CD4-positive, alpha-beta T cell treated with Interleukin-12 subunit alpha and Interleukin-12 subunit beta, for 1 hour (primary cell): ENCODE data around the gene EML3.
A peak's percentile ranks its signal among the peaks of the same experiment; 100 is the strongest.
"Not testable (repeated sequence)": the region's sequence is repeated elsewhere in the genome, so short reads cannot be mapped to it uniquely, and the experiment has no call there.

Experiments
- DNase-seq: peaks from one replicate; pipeline ENCODE4 v3.0.0-alpha.2; 2020

The EML3 gene, protein sequence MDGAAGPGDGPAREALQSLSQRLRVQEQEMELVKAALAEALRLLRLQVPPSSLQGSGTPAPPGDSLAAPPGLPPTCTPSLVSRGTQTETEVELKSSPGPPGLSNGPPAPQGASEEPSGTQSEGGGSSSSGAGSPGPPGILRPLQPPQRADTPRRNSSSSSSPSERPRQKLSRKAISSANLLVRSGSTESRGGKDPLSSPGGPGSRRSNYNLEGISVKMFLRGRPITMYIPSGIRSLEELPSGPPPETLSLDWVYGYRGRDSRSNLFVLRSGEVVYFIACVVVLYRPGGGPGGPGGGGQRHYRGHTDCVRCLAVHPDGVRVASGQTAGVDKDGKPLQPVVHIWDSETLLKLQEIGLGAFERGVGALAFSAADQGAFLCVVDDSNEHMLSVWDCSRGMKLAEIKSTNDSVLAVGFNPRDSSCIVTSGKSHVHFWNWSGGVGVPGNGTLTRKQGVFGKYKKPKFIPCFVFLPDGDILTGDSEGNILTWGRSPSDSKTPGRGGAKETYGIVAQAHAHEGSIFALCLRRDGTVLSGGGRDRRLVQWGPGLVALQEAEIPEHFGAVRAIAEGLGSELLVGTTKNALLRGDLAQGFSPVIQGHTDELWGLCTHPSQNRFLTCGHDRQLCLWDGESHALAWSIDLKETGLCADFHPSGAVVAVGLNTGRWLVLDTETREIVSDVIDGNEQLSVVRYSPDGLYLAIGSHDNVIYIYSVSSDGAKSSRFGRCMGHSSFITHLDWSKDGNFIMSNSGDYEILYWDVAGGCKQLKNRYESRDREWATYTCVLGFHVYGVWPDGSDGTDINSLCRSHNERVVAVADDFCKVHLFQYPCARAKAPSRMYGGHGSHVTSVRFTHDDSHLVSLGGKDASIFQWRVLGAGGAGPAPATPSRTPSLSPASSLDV

DNA sequence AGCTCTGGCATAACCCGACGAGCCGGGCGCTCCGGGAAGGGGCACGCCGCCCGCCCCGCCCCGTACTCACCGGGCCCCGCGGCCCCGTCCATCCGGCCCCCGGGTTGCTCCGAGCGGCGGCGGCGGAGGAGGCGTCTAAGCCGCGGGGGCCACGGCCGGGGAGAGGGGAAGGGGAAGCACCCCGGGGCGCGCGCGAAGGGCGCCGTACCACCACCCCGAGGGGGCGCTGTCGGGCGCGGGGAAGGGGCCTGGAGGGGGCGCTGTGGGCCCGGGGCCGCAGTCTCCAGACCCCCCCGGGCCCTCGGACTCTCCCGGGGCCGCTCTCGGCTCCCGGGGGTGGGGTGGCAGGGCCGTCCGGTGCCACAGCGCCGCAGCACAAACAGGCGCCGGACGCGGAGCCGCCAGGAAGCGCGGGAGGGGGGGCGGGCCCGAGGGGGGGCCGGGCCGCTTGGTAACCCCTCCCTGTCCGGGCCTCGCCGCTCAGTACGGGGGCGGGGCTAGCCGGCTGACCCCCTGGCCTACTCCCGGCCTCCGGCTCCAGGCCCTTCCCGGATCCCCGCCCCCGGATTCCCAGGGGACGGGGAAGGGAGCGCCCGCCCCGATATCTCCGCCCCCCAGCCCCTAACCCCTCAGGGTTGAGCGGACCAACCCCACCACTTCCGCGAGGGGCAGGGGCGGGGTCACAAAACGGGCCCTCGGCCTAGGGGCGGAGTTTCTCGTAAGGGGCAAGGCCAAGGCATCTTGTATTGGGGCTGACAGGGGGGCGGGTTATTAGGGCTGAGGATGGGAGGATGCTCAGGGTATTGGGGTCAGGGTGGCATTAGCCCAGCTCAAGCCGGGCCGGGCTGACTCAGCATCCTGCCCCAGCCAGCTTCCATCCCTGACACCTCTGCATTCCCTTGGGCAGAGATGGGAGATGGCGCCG is at the start of gene EML3, which contains the start of gene ROM1:
Gene EML3, minus strand, starts transcription at position 410 of the 925 bp plus-strand sequence. Its CDS starts 318 bp downstream, at position 92.
Gene ROM1, plus strand, starts transcription at position 892 of the 925 bp plus-strand sequence. Its CDS starts 25 bp downstream, at position 917.
- peak; percentile 93 for DNase-seq

DNA sequence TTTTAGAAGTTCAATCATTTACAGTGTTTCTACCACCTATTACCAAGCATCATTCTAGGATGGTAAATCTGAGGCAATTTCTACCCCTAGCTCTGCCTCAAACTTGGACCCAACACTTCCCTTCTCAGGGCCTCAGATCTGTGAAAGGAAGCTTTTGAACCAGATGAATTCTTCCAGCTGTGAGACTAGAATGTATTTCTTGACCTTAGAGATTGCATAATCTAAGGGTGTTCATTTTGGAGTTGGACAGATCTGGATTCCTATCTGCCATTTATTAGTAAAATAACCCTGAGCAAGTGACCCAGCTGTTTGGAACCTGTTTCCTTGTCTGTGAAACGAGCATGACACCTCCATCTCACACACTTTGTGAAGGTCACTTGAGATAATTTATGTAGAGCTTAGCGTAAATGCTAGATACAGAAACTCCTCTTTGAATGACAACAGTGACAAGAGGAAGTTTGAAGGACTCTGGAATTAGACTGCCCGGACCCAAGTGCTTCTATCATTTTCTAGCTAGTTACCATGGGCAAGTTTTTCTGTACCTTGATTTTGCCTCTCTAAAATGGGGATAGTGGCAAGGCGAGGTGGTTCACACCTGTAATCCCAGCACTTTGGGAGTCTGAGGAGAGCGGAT is 44.3 kb upstream of the EML3 start:
- no peak for DNase-seq

DNA sequence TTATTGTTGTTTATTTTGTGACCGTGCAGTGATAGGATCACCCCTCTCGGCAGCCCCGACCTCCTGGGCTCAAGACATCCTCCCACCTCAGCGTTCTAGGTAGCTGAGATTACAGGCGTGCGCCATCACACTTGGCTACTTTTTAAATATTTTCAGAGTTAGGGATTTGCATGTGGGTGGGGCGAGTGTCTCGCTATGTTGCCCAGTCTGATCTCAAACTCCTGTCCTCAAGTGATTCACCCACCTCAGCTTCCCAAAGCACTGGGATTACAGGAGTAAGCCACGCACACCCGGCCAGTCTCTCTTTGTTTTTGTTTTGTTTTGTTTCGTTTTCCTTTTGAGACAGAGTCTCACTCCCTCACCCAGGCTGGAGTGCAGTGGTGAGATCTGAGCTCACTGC is 41.7 kb upstream of the EML3 start:
- no peak for DNase-seq

DNA sequence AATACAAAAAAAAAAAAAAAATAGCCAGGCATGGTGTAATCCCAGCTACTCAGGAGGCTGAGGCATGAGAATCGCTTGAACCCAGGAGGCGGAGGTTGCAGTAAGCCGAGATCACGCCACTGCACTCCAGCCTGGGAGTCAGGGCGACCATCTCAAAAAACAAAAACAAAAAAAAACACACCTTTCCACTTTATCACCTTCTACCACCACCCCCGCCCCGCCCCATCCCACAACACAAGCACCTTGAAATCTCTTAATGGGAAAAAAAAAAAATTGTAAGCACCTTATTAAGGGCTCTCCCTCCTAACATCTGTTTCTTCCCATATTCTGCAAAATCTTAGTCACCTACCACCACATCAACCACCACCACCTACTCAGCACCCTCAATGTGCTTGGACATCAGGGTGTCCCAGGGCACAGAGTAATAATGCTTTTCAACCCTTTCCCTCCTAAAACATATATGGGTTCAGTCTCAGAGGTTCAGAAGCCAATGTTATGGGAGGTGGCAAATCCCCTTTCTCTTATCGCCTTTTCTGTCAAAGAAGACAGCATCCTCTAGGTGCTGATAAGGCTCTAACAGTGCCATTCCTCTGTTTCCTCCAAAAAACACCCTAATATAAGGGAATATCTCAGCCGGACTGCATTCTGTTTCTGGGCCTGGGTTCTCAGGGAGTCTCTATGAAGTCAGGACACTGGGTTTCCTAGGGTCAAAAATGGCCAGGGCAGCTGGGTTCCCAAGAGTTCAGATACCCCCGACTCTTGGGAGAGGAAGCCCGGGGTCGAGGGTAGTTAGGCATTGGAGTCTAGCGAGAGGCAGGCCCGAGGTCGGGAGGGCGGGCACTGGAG is 39.8 kb upstream of the EML3 start:
- DNase-seq: peak; percentile 73

DNA sequence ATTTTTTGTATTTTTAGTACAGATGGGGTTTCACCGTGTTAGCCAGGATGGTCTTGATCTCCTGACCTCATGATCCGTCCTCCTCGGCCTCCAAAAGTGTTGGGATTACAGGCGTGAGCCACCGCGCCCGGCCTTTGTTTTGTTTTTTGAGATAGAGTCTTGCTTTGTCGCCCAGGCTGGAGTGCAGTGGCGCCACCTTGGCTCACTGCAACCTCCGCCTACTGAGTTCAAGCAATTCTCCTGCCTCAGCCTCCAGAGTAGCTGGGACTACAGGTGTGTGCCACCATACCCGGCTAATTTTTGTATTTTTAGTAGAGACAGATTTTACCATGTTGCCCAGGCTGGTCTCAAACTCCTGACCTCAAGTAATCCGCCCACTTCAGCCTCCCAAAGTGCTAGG is 37.7 kb upstream of the EML3 start:
- DNase-seq: not testable (repeated sequence)

DNA sequence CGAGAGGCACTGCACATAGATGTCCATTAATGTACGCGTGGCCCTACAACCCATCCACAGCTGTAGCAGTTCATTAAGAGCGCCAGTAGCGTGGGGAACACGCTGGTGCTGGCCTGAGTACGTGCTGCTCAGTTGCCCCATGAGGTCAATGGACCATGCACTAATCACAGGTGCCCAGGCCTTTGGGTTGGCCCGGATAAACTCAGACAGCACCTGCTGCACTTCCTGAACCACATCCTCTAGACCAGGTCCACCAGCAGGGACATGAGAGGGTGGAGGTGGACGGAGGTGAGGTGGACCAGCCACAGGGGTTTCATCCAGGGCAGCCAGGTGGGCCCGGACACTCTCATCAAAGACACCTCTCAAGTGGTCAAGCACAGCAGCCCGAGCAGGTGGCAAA is 36.9 kb upstream of the EML3 start:
- no peak for DNase-seq

DNA sequence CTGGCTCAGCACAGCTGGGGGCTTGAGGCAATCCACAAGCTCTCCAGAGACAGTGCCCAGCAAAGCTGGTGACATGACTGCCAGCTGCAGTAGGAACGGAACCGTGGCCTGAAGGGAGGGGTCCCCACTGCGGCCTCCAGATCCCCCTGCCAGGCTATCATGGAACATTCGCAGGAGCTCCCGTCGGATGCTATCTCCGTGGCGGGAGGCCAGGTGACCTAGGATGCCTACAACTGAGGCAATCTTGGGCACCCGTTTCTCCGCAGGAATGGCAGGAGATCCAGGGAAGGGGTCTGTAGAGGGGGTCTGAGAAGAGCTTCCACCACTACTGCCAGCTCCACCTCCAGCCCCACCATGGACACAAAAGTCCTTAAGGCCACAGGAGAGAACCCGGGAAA is 36.4 kb upstream of the EML3 start:
- no peak for DNase-seq

DNA sequence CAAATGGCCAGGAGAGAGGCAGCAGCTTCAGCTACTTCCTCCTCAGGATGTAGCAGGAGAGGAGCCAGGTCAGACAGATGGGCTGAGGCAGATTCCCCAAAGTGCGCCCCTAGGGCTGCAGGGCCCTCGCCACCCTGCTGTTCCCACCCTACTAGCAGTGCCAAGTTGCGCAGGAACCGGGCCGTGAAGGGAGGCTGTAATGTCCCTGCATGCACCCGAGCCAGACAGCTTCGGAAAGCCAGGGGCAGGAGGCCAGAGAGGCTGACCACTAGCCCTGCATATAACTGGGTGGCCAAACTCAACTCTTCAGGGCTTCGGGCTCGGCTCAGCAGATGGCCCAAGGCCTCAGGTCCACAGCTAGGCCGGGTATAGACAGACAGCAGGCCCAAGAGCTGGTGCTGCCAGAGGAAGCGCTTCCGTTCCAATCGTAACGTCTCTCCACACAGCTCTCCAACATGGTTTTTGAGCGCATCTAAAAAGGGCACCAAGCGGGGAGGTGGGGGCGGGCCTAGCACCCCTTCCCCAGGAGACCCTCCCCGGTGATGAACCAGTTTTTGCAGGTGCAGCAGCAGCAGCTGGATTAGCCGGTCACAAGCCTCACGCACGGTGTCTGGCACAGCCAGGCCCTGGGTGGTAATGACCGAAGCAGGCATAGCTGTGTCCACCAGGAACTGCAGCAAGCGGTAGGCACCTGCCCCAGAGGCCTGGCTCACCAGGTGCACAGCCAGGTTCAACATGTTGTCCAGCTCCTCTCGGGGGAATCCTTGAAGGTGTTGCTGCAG is 35.8 kb upstream of the EML3 start:
- no peak for DNase-seq

DNA sequence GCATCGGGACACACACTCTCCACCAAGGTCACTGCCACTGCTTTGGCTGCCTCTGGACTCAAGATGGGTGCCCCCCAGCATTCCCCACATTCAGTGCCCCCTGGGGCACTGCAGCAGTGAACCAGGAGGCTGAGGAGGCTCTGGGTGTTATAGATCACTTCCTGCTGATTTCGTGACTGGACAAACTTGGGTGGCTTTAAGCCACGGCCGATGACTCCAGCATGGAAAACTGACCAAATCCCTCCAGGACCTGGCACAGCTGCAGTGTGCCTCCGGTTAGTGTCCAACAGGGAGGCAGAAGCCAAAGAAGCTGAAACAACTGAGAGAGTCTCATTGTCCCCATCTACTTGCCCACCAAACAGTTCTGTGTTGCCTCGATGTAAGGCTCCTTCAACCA is 35.0 kb upstream of the EML3 start:
- DNase-seq: no peak

DNA sequence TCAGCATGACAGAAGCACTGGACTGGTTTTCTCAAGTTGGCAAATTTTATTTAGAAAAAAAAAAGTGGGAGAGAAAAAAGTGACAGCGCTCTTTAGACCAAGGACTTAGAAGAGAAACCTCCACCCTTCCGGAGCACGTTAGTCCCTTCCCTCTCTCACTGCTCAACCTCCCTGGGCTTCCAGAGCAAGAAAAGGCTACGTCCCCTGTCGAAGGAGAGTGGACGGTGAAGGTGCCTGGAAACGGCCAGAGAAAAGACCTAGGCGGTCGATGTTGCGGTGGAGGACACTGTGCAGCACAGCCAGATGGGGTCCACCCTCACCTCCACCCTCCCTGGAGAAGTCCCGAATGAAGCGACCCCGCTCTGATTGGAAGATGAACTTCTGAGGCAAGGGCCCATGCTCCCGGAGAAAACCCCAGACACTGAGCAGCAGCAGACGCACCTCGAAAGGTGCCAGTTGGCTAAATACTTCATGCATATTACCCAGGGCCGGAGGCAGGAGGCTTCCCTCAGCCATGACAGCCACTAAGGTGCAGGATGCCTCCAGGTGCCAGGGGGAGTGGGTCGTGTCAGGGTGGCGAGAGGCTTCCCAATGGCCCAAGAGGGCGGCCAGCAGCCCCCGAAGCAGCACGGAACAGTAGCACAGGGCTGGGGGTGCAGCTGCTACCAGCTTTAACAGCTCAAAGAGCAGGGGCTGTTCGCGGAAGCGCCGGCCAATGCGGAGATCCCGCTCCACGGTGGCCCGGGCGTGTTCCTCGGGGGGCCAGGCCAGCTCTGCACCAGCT is 34.4 kb upstream of the EML3 start:
- no peak for DNase-seq

DNA sequence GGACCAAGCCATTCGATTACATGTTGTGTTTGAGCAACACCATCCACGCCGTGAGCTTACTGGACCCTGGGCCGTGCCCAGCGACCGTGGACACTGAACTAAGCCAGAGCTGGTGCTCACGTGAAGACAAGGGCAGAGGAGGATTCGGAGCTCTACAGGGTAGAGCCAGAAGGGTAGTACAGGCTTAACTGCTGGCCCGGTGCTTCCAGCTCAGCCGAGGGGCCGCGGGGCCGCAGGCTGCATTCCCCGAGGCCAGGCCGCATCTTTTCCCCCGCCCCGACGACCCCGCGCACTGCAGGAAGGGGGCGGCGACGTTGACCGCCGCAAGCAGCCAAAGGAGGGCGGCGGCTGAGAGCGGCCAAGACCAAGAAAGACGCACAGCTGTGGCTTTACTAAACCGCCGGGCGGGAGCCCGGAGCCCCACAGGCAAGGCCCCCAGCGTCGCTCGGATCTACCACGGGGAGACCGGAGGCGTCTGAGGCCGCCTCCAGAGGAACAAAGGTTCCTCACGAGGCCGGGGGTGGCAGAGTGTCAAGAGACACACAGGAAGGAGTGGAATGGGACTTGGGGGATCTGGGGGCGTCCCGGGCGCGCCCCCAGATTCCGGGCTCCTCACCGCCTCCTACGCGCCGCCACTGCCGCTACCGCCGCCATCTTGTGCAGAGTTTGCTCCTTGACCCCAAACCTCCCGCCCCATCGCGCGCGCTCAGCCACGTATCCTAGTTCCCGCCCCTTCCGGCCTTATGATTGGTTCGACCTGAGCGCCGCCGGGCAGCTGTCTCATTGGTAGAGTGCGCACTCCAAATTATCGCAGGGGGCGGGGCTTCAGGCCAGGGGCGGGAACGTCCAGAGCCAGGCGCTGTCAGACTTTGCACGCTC is 33.6 kb upstream of the EML3 start, which contains the start of gene GANAB:
Gene GANAB, minus strand, starts transcription at position 668 of the 879 bp plus-strand sequence. Its CDS starts 14 bp downstream, at position 654.
- peak; percentile 99 for DNase-seq

DNA sequence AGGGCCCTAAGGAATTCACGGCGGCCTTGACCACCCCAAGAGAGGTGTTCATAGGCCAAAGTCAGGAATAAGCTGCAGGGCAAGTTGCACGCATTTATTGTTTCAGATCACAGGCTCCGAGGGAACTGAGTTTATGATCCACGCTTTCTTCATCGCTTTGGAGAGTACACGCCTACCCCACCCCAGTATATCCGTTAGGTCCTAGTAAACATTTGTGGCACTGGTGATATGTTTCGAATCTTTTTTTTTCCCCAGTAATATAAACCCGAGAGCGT is 33.0 kb upstream of the EML3 start:
- no peak for DNase-seq

DNA sequence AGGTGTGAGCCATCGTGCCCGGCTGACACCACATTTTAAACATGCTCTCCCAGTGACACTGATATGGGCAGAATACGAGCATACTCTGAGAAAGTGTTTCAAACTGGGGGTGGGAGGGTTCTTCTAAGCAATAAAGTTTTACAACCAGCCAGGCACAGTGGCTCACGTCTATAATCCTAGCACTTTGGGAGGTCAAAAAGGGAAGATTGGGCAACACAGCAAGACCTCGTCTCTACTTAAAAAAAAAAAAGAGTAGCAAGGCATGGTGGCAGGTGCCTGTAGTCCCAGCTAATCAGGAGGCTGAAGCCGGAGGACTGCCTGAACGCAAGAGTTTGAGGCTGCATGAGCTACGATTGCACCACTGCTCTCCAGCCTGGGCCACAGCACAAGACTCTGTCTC is 31.6 kb upstream of the EML3 start:
- no peak for DNase-seq

DNA sequence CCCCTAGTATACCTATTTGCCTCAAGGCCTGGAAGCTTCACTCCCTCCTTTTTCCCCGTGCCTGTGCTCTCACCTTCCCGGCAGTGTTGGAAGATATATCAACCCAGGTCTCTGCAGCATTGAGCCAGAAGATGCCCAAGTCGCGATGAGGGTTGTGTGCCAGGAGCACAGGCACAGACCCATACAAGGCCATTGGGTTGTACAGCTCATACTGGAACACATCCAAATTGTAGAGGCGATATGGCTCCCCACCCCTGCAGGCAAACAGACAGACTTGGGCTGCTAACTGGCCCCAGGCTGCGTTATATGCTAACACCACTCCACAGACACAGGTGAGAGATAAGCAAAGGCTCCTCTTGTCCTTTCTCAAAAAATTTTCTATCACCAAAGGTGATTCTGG is 19.9 kb upstream of the EML3 start:
- no peak for DNase-seq

DNA sequence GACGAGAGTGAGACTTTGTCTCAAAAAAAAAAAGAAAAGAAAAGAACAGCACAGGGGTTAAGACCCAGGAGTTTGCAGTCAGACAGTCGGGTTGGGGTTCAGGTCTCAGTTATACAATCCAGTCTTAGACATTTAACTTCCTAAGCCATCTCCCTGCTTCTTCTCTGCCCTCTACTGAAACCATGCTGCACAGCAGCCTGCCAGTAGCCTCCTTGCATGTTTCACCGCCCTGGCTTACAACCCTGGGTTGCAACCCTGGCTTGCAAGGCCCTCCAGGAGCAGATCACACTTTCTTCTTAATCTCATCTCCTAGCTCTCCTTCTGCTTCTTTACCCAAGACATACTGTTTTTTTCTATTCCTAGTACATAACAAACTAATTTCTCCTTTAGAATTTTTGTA is 15.1 kb upstream of the EML3 start:
- peak; percentile 23 for DNase-seq

DNA sequence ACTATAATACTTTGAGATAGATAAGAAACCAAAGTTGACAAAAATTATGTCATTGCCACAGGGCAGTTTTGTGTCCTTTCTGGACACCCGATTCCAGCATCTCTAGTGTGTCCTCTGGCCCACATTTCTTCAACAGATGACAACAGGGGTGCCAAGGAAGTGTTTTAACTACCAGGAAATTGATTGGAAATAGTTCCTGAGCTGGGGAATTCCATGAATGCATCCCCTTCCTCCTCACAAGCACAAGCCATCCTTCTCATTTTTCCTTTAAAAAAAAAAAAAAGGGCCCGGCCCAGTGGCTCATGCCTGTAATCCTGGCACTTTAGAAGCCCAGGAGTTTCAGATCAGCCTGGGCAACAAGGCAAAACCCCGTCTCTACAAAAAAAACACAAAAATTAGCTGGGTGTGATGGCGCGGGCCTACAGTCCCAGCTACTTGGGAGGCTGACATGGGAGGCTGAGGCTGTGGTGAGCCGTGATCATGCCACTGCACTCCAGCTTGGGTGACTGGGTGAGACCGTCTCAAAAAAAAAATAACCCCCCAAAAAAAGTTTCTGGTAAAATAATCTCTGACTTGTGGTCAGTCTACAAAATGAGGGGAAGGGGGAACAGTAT is 10.0 kb upstream of the EML3 start:
- peak; percentile 17 for DNase-seq

DNA sequence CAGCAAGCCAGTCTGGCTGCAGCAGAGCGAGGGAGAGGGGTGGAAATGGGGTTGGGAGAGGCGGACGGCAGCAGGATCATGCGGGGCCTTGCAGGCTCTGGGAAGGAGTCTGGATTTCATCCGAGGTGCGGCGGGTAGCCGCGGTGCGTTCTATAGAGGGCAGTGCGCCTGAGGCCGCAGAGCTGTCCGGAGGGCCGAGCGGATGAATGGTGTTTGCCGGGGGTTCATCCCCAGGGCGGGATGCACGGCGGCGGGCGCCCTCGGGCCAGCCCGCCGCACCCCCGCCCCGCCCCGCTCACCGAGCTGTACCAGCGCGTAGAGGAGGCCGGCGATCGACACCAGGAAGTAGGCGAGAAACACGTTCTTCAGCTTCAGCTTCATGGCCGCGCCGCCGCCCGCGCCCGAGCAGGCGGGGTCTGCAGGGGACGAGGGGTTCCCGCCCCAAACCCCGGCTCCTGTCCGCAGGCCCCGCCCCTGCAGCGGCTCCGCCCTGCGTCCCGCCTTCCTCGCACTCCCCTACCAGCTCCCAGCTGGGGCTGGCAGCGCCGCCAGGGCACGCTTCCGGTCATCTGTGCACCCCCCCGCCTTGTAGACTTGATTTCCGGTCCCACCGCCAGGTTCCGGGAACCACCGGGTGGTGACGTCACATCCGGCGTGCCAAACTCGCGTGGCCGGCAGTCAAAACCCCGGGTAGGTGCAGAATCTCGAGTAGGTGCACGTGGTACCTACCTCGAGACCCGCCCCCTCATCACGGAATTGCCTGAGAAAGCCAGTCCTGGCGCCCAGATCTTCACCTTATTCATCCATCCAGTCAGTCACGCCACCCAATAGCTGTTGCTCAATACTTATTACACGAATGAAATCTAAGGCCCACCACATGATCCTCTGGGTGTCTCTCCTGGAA is 9.2 kb upstream of the EML3 start, which contains the start of gene B3GAT3:
Gene B3GAT3, minus strand, starts transcription at position 420 of the 904 bp plus-strand sequence. Its CDS starts 39 bp downstream, at position 381.
- peak; percentile 99 for DNase-seq
